ENCODE results near the gene RAB6A.
"Not testable (repeated sequence)": the region's sequence is repeated elsewhere in the genome, so short reads cannot be mapped to it uniquely, and the experiment has no call there.

The RAB6A gene

GRCh38 chr11:73716153-73717056 is 44.5 kb downstream of the RAB6A start:
- no peak for DNase-seq

GRCh38 chr11:73715541-73715940 is 45.3 kb downstream of the RAB6A start:
- no peak for DNase-seq

- DNase-seq: no peak
These were observed 49.9 kb downstream of the RAB6A start for GRCh38 chr11:73710964-73711363.

GRCh38 chr11:73705053-73705452 is 55.8 kb downstream of the RAB6A start:
- no peak for DNase-seq

- DNase-seq: no peak
These were observed 66.9 kb downstream of the RAB6A start for GRCh38 chr11:73693899-73694525.

- DNase-seq: no peak
These were observed 80.2 kb downstream of the RAB6A start for GRCh38 chr11:73680687-73681086.

GRCh38 chr11:73676552-73676951 is 84.3 kb downstream of the RAB6A start:
- not testable (repeated sequence) for DNase-seq

- DNase-seq: no peak
These were observed 89.2 kb downstream of the RAB6A start for GRCh38 chr11:73671701-73672100.

- no peak for DNase-seq
These were observed 90.1 kb downstream of the RAB6A start for GRCh38 chr11:73670808-73671207.

- DNase-seq: no peak
These were observed 93.0 kb downstream of the RAB6A start for GRCh38 chr11:73667891-73668290.

- no peak for DNase-seq
These were observed 96.0 kb downstream of the RAB6A start for GRCh38 chr11:73664877-73665276.

GRCh38 chr11:73663604-73664495 is 97.0 kb downstream of the RAB6A start:
- DNase-seq: no peak

- DNase-seq: no peak
These were observed 98.3 kb downstream of the RAB6A start for GRCh38 chr11:73662445-73663157.

GRCh38 chr11:73661035-73661628 is 99.7 kb downstream of the RAB6A start:
- DNase-seq: peak; percentile 30

GRCh38 chr11:73660497-73661034 is 100.3 kb downstream of the RAB6A start:
- no peak for DNase-seq

GRCh38 chr11:73659961-73660360 is 100.9 kb downstream of the RAB6A start:
- DNase-seq: no peak

GRCh38 chr11:73656985-73657384 is 103.9 kb downstream of the RAB6A start:
- no peak for DNase-seq

GRCh38 chr11:73655686-73656085 is 105.2 kb downstream of the RAB6A start:
- no peak for DNase-seq

GRCh38 chr11:73654482-73655021 is 106.3 kb downstream of the RAB6A start:
- DNase-seq: no peak

GRCh38 chr11:73653996-73654395 is 106.9 kb downstream of the RAB6A start:
- no peak for DNase-seq

- no peak for DNase-seq
These were observed 107.9 kb downstream of the RAB6A start for GRCh38 chr11:73652856-73653559.
